Gastroesophageal sphincter (tissue), 4 donors: Measurements from ENCODE around the gene FBH1. TPM values are rescaled to one million over a fixed set of nuclear protein-coding genes. Genes with fewer than 3 reads are reported as not detected.

Experiments used
- ATAC-seq: fragments of 150-250 bp; one replicate; pipeline ENCODE4 v1.9.1; 2016; ENCODE audit warnings: mild to moderate bottlenecking, moderate library complexity
- H3K27ac ChIP-seq, 4 donors: fragments of 200-600 bp; sonication (generic) in 3 of 4; 1 replicate in 3 of 4; 2 replicates in 1 of 4; pipeline ENCODE4 v1.5.1; 2016 to 2019
- H3K27me3 ChIP-seq: fragments of 200-600 bp; sonication (generic); one replicate; pipeline ENCODE4 v1.5.1; 2019
- H3K36me3 ChIP-seq, 2 donors: fragments of 200-600 bp; sonication (generic); one replicate each; pipeline ENCODE4 v1.5.1; 2019; ENCODE audit warnings: control low read depth in 1 of 2
- H3K4me1 ChIP-seq, 3 donors: fragments of 200-600 bp; sonication (generic); 1 replicate in 2 of 3; 2 replicates in 1 of 3; pipeline ENCODE4 v1.5.1; 2016 to 2019; ENCODE audit warnings: control low read depth in 2 of 3
- H3K4me3 ChIP-seq, 2 donors: fragments of 200-600 bp; sonication (generic); one replicate each; pipeline ENCODE4 v1.5.1; 2019; ENCODE audit warnings: mild to moderate bottlenecking in 1 of 2, moderate library complexity in 1 of 2
- H3K9me3 ChIP-seq, 3 donors: fragments of 200-600 bp; sonication (generic); one replicate each; pipeline ENCODE4 v1.5.1; 2017 to 2019; ENCODE audit warnings: control low read depth in 2 of 3
- EP300 ChIP-seq: sonication (generic); formaldehyde crosslinking; IDR thresholded peaks from one replicate; pipeline ENCODE4 v1.6.1; 2017; ENCODE audit warnings: antibody characterized with exemption, mild to moderate bottlenecking
- POLR2A ChIP-seq, 2 donors: fragments of 450-650 bp; IDR thresholded peaks; one replicate each; pipeline ENCODE4 v1.6.1; 2017; ENCODE audit warnings: antibody characterized with exemption in 2 of 2, mild to moderate bottlenecking in 2 of 2, moderate library complexity in 1 of 2
- POLR2AphosphoS5 ChIP-seq: sonication (generic); formaldehyde crosslinking; IDR thresholded peaks from one replicate; pipeline ENCODE4 v1.6.1; 2017; ENCODE audit warnings: antibody characterized with exemption
- WGBS, 2 donors: methylation state at CpG; one replicate each; pipeline ENCODE4 v1.1.5; 2018; ENCODE audit warnings: low coverage in 1 of 2; 5-methylcytosine and 5-hydroxymethylcytosine counted together
- total RNA-seq, 4 donors: library from RNA; depleted of rRNA; stranded (reverse); fragments of >200 nt; gene quantifications; one replicate each; pipeline ENCODE4 v1.1.0, GENCODE V29; 2016
- TF ChIP-seq, protein P1 (sequence below), 4 experiments: fragments of 200-600 bp in 2 of 4; fragments of 450-650 bp in 2 of 4; sonication (generic) in 1 of 4; IDR thresholded peaks; one replicate each; pipeline ENCODE4 v1.5.1; 2017 to 2019; ENCODE audit warnings: antibody characterized with exemption in 4 of 4, mild to moderate bottlenecking in 2 of 4, moderate library complexity in 2 of 4

The FBH1 gene
- total RNA-seq, 4 donors from 2014 or later: 76.2 to 108 (median 98.5) TPM

DNA sequence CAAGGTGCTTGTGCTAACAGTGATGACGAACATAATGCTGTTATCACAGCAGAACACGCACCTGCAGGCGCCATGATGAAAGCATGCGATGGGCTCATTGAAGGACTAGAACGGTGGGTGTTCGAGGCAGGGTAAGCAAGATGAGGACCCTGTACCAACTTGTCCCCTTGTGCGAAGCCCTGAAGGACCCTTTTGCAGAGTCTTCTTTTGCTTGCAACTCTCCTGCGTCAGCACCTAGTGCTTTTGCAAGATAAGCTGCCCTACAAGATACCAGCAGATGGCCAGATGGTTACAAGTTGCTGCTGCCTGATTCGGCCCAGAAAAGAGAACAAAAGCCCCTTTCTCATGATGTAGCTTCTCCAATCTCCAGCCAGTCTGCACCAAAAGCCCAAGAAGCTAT, 91.5 kb downstream of the FBH1 start:
- 85 to 92% methylated on average over 8 to 9 of the region's 9 CpGs for WGBS, 2 donors
- Histone ChIP-seq H3K27me3 (peaks cover 16% of the 10 kb centered on the region), H3K4me3 (no peak overlapping the region), H3K27ac (no peak overlapping the region), H3K36me3 (no peaks in the 10 kb centered on the region), H3K4me1 (peaks cover 0 to 19% (median 0%) of the 10 kb centered on the region in 3 donors), H3K9me3 (no peaks in the 10 kb centered on the region)
- TF ChIP-seq POLR2AphosphoS5 (no peak), EP300 (no peak), POLR2A (IDR thresholded peaks at IDR 0.05) (no peak)
- TF ChIP-seq, protein P1, sequence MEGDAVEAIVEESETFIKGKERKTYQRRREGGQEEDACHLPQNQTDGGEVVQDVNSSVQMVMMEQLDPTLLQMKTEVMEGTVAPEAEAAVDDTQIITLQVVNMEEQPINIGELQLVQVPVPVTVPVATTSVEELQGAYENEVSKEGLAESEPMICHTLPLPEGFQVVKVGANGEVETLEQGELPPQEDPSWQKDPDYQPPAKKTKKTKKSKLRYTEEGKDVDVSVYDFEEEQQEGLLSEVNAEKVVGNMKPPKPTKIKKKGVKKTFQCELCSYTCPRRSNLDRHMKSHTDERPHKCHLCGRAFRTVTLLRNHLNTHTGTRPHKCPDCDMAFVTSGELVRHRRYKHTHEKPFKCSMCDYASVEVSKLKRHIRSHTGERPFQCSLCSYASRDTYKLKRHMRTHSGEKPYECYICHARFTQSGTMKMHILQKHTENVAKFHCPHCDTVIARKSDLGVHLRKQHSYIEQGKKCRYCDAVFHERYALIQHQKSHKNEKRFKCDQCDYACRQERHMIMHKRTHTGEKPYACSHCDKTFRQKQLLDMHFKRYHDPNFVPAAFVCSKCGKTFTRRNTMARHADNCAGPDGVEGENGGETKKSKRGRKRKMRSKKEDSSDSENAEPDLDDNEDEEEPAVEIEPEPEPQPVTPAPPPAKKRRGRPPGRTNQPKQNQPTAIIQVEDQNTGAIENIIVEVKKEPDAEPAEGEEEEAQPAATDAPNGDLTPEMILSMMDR (IDR thresholded peaks at IDR 0.05): no peak
- ATAC-seq: no peak

DNA sequence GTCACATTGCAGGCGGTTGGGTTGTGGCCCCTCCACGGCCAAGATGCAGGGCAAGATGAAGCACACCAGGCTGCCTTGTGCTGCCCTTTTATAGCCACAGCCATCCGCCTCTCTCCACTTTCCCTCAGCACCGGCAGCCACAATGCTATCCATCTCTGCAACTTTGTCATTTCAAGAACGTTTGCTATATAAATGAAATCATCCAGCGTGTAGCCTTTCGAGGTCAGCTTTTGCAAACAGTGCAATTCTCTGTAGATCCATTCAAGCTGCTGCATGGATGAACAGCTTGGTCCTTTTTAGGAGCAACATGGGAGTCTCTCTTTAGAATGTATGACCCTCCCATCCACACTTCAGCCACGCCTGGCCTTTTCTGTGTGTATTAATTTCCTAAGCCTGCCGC, 93.7 kb downstream of the FBH1 start:
- no peaks in the 10 kb centered on the region for H3K9me3 ChIP-seq
- no peaks in the 10 kb centered on the region for H3K36me3 ChIP-seq
- TF ChIP-seq POLR2AphosphoS5: peak; percentile 15
- no peak for TF ChIP-seq POLR2A (IDR thresholded peaks at IDR 0.05)
- TF ChIP-seq, protein P1 (IDR thresholded peaks at IDR 0.05): no peak
- TF ChIP-seq EP300: no peak
- H3K27me3 ChIP-seq: peaks cover 4% of the 10 kb centered on the region
- peak overlapping the region in 3 of 4 donors; percentile 21 to 58 (median 54) for H3K27ac ChIP-seq
- 34 to 35% methylated on average over 8 to 9 of the region's 9 CpGs for WGBS, 2 donors
- H3K4me3 ChIP-seq: no peak overlapping the region
- peaks cover 0 to 5% (median 2%) of the 10 kb centered on the region in 3 donors for H3K4me1 ChIP-seq
- peak; percentile 66 for ATAC-seq

DNA sequence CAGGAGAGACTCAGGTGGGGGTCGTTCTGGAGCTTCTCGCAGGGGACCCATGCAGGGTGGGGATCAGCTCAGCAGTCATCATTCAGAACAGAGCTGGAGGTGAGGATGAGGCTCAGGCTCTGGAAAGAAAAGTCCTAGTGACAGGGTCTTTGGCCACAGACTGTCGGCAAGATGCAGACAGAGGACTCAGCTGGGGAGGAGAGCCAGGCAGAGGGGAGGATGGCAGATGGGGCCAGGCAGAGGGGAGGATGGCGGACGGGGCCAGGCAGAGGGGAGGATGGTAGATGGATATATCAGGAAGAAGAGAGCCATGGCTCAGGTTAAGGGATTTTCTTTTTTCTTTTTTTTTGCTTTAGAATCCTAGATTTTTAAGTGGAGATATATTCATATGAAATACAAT, 95.0 kb downstream of the FBH1 start:
- Histone ChIP-seq H3K27ac (peak overlapping the region in 1 of 4 donors; percentile 35), H3K36me3 (no peaks in the 10 kb centered on the region), H3K4me1 (peaks cover 0 to 5% (median 2%) of the 10 kb centered on the region in 3 donors), H3K27me3 (peaks cover 3% of the 10 kb centered on the region), H3K9me3 (no peaks in the 10 kb centered on the region), H3K4me3 (no peak overlapping the region)
- WGBS, 2 donors: 90 to 100% methylated on average over 2 to 5 of the region's 5 CpGs
- no peak for ATAC-seq
- TF ChIP-seq, protein P1 (IDR thresholded peaks at IDR 0.05): no peak
- TF ChIP-seq POLR2A (IDR thresholded peaks at IDR 0.05): no peak
- TF ChIP-seq EP300: no peak
- no peak for TF ChIP-seq POLR2AphosphoS5

Other genes starting within 250 kb of the FBH1 start
- gene ASB13, start 223.6 kb upstream of the FBH1 start, total RNA-seq: 10 to 100 TPM; 17.6 to 39.6 (median 19.0) TPM
- 10 to 100 TPM; 51.8 to 71.8 (median 64.2) TPM for gene TASOR2, start 205.4 kb upstream of the FBH1 start, total RNA-seq
- 100 to 1,000 TPM; 186 to 294 (median 225) TPM for gene GDI2, start 76.8 kb upstream of the FBH1 start, total RNA-seq
- 1 to 10 TPM; 3.3 to 8.9 (median 5.9) TPM for gene ANKRD16, start 350 bp upstream of the FBH1 start, total RNA-seq
- gene IL15RA, start 87.3 kb downstream of the FBH1 start, total RNA-seq: 10 to 100 TPM; 17.7 to 21.9 (median 20.6) TPM
- gene IL2RA, start 172.1 kb downstream of the FBH1 start, total RNA-seq: 10 to 100 TPM in 1 of 4 donors, under 1 TPM in 3; 0.31 to 16.3 (median 0.50) TPM
- gene RBM17, start 198.8 kb downstream of the FBH1 start, total RNA-seq: 10 to 100 TPM; 51.0 to 72.9 (median 66.7) TPM